Activated CD4-positive, CD25-positive, alpha-beta regulatory T cell (primary cell): Measurements from ENCODE around the gene DDIT4.
A peak's percentile ranks its signal among the peaks of the same experiment; 100 is the strongest.
"Not testable (repeated sequence)": the region's sequence is repeated elsewhere in the genome, so short reads cannot be mapped to it uniquely, and the experiment has no call there.

Experiments used
- DNase-seq, 4 experiments: peaks; one replicate each; lab custom pipeline; 2025; lab: John Stamatoyannopoulos, UW

The DDIT4 gene

GRCh38 chr10:72295330-72295910 is 21.7 kb downstream of the DDIT4 start:
- DNase-seq = no peak

GRCh38 chr10:72296829-72297280 is 23.1 kb downstream of the DDIT4 start:
- not testable (repeated sequence) for DNase-seq

GRCh38 chr10:72297281-72297804 is 23.6 kb downstream of the DDIT4 start:
- peak; percentile 86 to 90 (median 88) for DNase-seq

DNA sequence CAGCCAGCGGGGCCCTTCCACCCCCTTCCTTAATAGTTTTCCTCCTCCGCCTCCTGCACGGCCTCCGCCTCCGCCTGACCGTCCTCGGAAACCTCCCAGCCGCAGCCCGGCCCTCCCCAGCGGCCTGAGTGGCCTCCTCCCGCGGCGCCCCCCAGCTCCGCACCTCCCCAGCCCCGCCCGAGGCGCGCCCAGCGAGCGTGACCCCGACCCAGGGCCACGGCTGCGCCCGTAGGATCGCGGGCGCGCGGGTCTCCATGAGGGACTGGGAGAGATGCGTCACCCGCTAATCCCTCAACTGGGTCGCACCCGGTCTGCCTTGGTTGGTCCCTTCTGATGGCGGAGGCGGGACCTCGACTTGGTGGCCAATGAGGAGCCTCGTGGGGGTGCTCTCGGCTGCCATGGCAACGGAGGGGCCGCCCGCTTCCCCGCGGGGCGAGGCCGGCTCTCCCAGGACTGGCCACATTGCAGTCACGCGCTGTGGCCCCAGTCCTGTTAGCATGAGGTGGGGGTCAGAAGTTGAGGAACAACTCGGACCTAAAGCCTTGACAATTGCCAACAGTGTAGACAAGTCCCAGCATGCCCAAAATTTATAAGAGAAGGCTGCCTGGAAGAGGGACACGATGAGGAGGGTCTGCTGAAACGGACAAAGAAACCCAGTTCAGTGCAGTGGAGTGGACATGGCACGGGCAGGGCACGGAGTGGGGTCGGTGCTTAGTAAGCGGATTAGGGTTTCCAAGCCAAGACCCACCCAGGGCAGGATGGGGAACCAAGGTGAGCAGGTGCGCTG is 24.3 kb downstream of the DDIT4 start:
- DNase-seq = peak; percentile 77 to 84 (median 82)

GRCh38 chr10:72298592-72299519 is 25.1 kb downstream of the DDIT4 start:
- no peak for DNase-seq

DNA sequence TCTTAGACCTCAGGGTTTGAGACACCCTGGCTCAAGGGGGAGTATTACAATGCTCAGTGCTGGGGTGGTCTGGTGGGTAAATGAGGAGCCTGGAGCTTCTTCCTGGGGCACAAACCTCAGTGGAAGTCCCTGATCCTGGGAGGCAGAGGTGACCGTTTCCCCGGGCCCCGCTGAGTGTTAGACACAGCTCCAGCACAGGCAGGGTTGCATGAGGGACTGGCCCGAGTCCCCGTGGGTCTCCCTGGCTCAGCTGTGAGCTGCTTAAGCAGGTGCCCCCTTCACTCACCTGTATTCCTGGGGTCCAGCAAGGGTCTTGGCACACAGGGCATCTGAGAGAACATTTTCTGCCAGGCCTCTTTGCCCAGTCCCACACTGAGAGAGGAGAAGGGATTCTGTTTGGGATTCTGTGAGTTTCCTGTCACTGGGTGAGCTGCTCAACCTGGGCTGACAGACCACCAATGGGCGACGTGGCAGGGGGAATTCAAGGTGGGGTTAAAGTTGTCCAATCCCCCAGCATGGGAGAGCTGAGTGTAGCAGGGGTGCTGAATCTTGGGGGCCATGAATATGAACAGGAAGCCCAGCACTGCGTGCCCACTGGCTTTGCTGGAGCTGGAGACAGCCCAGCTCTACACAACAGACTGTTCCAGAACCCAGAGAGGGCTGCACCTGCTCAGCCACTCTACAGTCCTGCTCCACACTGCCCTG is 29.9 kb downstream of the DDIT4 start:
- DNase-seq = no peak

- no peak for DNase-seq
Measured at GRCh38 chr10:72306215-72306760, 32.6 kb downstream of the DDIT4 start.

DNA sequence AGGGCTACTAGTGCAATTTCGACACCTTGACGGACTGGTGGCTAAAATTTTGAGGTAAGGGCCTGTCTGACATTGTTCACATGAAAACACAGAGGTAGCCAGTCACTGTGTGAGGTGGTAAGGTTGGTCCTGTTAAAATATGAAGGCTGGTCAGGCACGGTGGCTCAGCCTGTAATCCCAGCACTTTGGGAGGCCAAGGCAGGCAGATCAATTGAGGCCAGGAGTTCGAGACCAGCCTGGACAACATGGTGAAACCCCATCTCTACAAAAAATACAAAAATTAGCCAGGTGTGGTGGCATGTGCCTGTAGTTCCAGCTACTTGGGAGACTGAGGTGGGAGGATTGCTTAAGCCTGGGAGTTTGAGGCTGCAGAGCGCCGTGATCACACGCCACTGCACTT is 34.0 kb downstream of the DDIT4 start:
- not testable (repeated sequence) for DNase-seq

DNA sequence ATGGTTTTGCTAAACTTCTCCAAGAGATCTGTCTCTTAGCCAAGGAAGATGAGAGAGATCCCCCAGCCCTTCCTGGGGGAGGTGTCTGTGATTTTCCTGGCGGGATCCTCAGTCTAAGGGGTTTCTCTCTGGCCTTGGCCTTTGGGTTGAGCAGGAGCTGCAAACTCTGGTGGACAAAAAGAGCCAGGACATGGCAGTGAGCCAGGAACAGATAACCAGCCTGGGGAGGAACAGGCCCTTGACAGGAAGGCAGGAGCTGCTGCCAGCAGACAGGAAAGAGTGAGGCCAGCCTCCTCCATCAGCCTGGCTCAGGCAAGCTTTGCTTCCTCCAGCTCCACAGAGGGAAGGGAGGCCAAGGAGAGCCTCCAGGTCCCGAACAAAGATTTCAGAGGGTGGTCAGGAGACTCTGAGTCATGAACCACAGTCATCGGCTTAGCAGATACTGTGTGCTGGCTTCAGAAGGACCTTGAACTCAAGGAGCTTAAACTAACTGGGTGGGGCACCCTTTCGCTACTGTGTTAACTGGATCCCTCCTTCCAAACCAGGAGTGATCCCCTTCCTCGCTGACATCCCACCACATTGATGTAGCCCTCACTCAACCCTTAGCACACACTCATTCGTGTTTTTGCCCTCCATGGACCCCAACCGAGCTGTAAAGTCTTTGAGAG is 34.7 kb downstream of the DDIT4 start:
- DNase-seq = no peak

DNA sequence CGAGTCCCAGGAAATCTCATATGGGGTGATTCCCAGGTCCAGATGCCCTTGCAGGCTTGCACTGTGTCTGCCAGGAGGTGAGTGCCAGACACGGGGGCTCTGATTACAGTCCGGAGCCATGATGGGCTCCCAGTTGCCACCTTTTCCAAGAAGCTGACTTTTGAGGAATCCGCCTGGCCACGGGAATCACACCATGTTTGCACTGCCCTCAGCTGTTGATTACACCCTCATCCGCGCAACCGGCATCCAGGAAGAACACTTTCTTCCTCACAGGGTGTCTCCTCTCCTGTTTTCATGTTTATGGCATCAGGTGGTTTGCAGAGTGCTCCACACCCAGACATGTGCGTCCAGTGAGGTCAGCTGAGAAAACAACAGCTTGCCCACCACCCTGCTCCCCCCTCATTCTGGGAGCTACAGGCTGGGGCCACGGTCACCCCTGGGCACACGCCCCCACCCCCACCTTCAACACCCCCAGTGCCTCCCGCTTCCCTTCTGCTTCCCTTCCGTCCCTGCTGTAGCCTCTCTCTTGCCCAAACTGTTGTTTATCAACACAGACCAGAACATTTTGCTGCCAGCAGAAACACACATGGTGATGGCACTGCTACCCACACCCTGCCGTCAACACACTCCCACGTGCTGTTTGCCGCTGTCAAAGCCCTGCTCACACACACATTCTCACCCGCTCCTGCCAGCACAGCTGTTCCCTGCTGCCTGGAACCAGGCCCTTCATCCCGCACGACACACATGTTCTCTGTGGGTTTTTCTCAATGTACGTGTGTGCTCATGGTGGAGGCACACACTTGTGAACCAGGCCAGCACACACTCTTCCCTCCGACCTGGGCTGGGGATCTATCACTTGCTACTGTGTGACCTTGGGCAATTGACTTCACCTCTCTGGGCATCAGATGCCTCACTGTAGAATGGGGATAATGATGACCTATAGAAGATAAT is 35.8 kb downstream of the DDIT4 start:
- DNase-seq = no peak

GRCh38 chr10:72310241-72310633 is 36.5 kb downstream of the DDIT4 start:
- no peak for DNase-seq

GRCh38 chr10:72310636-72311035 is 36.9 kb downstream of the DDIT4 start:
- no peak for DNase-seq

DNA sequence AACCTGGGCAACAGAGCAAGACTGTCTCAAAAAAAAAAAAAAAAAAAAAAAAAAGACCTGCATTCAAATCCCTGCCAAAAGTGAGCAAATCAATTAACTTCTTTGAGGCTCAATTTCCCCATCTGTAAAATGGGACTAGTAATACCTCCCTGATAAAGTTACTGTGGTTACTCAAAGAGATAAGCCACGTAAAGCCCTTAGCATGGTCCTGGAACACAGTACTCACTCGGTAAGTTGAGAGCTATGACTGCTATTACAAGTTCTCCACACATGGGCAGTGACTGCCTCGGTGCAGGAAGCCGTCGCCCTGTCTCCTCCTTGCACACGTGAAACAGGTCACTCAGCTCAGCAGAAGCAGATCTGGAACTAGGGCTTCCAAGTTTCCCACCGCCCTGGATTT is 37.9 kb downstream of the DDIT4 start:
- DNase-seq = no peak

- DNase-seq = no peak
Measured at GRCh38 chr10:72312865-72313391, 39.2 kb downstream of the DDIT4 start.

DNA sequence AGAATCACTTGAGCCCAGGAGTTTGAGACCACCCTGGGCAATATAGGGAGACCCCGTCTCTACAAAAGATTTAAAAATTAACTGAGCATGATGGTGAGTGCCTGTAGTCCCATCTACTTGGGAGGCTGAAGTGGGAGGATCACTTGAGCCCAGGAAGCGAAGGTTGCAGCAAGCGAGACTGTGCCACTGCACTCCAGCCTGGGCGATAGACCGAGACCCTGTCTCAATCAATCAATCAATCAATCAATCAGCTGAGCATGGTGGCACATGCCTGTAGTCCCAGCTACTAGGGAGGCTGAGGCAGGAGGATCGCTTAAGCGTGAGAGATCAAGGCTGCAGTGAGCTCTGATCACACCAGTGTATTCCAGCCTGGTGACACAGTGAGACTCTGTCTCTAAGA is 40.5 kb downstream of the DDIT4 start:
- no peak for DNase-seq

DNA sequence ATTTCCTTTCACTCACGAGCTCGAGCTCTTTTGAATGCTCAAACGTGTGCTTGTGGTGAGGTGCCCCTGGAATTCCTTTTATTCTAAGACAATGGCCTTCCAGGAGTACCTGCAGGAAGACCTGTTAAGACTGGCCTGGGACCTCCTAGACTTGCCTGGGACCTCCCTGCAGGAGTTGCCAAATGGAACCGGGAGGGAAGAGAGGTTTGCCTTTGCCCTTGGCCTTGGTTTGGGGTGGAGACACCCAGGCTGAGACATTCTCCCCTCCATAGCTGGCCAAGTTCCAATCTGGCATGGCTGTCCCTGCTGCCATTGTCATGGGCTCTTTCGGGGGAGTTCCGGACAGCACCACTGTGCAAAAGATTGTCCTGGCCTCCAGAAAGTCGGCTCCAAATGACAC is 41.3 kb downstream of the DDIT4 start:
- DNase-seq = no peak

GRCh38 chr10:72315611-72316385 is 42.1 kb downstream of the DDIT4 start:
- DNase-seq = no peak

DNA sequence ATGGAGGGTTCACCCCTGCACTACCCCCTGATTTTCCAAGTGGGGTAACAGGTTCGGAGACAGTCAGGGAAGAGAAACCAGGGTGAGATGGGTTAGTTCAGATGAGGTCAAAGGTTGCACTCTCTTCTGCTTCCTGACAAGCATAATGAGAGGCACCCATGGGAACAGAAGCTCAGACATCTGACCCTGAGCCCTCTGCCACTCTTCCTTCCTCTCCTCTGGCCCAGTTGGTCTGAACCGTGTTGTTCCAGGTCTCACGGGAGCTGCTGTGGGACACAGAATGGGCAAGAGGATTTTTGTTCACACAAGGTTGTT is 42.6 kb downstream of the DDIT4 start:
- DNase-seq = no peak
